Tibial nerve (tissue), 4 donors: ENCODE results near the gene KCNH1.

Source experiments
- EP300 ChIP-seq, 2 donors: sonication (generic); formaldehyde crosslinking; IDR thresholded peaks; one replicate each; pipeline ENCODE4 v1.6.1; 2017; ENCODE audit warnings: antibody characterized with exemption in 2 of 2, mild to moderate bottlenecking in 1 of 2
- TF ChIP-seq, protein P1 (sequence below), 5 experiments: fragments of 200-600 bp in 3 of 5; fragments of 450-650 bp in 2 of 5; sonication (generic) in 3 of 5; IDR thresholded peaks; one replicate each; pipeline ENCODE4 v1.5.1; 2016 to 2019; ENCODE audit warnings: antibody characterized with exemption in 5 of 5, mild to moderate bottlenecking in 3 of 5, moderate library complexity in 2 of 5

DNA sequence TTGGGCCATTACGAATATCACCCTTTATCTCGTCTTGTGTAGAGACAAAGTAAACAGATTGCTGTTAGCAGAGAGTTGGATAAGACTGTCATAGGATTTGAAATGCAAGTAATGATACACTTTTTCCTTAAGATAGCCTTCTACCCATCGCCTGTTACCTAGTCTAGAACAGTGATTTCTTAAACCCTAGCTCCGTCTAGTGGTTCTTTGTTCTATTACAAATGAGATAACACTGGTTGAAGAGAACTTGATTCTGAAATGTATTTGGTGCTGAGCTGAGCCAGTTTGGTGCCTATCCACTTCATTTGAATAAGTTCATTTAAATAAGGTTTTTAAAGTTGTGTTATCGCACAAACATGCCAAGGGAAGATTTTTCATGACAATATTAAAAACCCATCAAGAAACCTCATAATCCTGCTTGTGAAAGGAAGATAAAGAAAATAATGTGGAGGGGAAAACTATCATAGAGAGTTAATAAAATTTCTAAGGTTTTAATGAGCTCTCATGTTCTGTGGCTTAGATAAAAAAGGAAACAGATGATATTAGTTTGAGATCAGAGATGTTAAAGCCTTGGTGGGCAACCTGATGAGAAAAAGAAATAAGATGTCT, 1.5 kb upstream of the KCNH1 start:
- TF ChIP-seq, protein P1, sequence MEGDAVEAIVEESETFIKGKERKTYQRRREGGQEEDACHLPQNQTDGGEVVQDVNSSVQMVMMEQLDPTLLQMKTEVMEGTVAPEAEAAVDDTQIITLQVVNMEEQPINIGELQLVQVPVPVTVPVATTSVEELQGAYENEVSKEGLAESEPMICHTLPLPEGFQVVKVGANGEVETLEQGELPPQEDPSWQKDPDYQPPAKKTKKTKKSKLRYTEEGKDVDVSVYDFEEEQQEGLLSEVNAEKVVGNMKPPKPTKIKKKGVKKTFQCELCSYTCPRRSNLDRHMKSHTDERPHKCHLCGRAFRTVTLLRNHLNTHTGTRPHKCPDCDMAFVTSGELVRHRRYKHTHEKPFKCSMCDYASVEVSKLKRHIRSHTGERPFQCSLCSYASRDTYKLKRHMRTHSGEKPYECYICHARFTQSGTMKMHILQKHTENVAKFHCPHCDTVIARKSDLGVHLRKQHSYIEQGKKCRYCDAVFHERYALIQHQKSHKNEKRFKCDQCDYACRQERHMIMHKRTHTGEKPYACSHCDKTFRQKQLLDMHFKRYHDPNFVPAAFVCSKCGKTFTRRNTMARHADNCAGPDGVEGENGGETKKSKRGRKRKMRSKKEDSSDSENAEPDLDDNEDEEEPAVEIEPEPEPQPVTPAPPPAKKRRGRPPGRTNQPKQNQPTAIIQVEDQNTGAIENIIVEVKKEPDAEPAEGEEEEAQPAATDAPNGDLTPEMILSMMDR (IDR thresholded peaks at IDR 0.05): peak; percentile 36 to 57 (median 51)
- no peak for TF ChIP-seq EP300 (IDR thresholded peaks at IDR 0.05)
